Left kidney (tissue), 2 donors: ENCODE data around the gene CXorf58. TPM values are rescaled to one million over a fixed set of nuclear protein-coding genes. Genes with fewer than 3 reads are reported as not detected.

Experiments
- DNase-seq: peaks from one replicate; pipeline ENCODE4 v3.0.0-alpha.2; 2013
- polyA plus RNA-seq: library from polyadenylated mRNA; unstranded; fragments of 120-200 nt; gene quantifications from one replicate; pipeline ENCODE4 v1.2.1, GENCODE V29; 2013; ENCODE audit not compliant: insufficient read length

Gene CXorf58
- polyA plus RNA-seq, 1 donor = 0.43 TPM

GRCh38 chrX:23900220-23900797 lies 7.5 kb upstream of the CXorf58 start:
- no peak for DNase-seq

- no peak for DNase-seq
These were observed 6.7 kb upstream of the CXorf58 start for GRCh38 chrX:23901060-23901459.

- peak; percentile 68 for DNase-seq
These were observed 6.0 kb upstream of the CXorf58 start for GRCh38 chrX:23901805-23902204.

DNA sequence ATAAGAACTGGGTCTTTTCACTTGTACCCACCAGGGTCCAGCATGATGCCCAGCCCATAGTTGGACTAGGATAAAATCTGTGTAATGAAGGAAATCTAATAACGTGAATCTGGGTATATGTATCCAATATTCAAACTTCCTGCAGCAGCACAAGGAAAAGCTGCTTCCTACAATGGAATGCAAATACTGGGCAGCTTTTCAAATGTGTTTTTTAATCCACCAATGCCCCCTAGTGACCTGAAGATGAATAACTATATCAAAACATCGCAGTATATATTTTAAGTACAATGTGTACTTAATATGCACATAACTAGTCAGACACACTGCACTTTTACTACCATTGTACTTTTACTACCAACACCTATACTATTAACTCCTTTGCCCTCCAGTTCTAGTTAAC lies 5.4 kb upstream of the CXorf58 start:
- peak; percentile 61 for DNase-seq

DNA sequence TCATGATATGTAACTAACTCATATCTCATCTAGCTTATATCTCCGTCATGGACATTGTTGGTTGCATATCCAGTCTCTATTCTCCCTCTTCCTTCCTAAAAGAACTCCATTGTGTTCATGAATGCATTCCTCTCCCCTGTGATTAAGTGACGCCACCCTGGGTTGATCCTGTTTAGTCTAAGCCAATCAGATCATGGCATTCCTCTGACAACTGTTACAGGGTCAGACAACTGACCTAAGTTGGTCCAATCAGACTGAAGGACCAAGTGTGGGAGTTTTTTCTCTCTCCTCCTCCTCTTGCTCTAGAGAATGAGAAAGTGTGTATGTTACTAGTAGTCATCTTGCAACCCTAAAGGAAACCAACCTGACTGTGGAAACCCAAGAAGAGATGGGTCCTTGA lies 3.7 kb upstream of the CXorf58 start:
- no peak for DNase-seq

GRCh38 chrX:23907111-23907497 lies 702 bp upstream of the CXorf58 start:
- DNase-seq = no peak

- no peak for DNase-seq
These were observed 606 bp downstream of the CXorf58 start for GRCh38 chrX:23908219-23909004.

GRCh38 chrX:23911126-23911835 lies 3.5 kb downstream of the CXorf58 start:
- DNase-seq = no peak

GRCh38 chrX:23919148-23919547 lies 11.3 kb downstream of the CXorf58 start:
- no peak for DNase-seq

DNA sequence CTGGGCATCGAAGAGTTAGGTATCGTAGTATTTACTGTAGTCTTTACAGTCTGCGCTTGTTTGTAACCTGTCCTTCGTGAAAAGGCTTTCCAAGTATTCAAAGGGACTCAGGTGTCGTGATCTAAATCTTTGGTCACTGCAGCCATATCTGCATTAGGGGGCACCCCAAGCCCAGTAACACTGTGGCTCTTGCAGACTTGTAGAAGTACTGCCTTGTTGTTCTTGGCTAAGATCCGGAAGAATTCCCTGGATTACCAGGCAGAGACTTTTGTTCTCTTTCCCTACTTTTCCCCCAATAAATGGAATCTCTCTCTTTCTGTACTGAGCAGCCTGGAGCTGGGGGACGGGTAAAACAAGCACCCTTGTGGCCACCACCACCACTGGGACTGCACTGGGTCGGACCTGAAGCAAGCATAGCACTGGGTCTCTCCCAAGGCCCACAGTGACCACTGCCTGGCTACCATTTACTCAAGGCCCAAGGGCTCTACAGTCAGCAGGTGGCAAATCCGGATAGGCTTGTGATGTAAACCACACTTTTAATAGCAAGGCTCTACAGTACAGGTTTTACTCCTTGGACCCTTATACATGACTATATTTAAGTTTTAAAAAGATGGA lies 12.0 kb downstream of the CXorf58 start:
- no peak for DNase-seq

- no peak for DNase-seq
These were observed 18.2 kb downstream of the CXorf58 start for GRCh38 chrX:23926015-23926414.

DNA sequence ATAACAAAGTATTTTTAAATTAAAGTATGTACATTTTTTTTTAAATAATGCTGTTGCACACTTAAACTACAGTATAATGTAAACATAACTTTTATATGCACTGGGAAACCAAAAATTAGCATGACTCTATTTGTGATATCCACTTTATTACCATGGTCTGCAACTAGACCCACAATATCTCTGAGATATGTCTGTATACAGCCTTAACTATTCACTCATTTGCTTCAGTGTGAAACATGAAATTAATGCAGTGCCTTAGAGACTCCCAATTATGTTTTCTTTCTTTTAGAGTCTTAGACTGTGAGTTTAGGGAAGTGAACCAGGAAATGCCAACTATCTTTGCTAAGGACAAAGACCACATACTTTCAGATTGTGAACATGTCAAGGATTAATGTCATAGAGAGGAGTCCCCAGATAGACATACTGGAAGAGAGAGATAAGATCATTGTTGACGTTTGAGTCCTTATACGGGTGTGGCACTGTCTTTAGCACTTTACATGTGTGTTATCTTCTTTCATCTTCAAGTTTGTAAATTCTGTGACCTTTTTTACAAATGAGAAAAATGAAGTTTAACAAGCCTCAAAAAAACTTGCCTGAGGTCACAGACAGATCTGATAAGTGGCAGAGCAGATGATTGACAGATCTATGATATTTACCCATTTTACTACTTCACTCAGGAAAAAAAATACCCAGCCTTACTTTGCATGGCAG lies 23.2 kb downstream of the CXorf58 start:
- no peak for DNase-seq

DNA sequence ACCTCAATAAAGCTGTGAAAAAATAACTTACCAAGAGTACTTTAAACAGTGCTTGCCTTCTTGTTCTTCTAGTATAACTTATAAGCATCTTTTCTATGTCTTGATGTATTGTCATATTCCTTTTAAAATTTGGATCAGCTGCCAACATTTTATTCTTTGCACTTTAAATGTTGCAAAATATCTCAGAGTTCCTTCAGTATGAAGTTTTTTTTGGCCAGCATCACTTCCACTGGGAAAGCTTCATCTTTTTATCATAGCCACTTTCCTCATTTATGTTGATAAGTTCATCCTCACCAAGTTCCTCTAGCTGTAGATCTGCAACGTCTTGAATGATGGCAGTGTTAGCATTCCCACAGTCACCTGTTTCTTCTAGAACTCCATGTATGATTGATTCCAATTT lies 24.2 kb downstream of the CXorf58 start:
- DNase-seq = no peak

DNA sequence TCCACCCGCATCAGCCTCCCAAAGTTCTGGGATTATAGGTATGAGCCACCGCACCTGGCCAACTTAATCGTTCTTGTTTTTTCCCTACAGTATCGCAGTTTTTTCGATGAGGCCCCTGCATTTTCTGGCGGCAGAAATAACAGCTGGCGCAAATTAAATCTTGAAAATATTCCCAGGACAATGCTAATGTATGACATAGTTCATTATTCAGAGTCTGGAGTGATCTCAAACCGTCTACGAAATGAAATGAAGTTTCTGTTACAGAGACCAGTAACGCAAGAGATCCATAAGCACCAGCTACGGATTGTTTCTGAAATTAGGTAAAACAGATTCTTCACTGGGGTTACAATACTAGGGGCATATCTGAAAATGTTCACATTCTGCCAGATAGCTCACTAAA lies 27.3 kb downstream of the CXorf58 start:
- no peak for DNase-seq

DNA sequence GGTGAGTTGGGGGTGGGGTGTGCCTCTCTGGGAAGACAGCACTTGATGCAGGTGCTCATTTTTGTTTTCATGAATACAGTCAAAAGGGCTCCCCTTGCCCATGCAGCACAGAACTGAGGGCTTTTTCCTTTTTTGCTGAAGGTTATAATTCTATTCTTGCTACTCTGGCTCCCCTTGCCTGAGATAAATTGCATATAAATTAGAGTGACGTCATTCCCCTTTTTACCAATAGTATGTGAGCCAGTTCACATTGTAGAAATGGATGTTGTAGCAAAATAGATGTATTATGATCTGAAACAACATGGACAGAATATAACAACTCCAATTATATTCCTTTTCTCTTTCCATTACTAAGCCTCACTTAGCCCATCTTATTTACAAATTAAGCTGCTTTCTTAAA lies 28.4 kb downstream of the CXorf58 start:
- no peak for DNase-seq

GRCh38 chrX:23937100-23937499 lies 29.3 kb downstream of the CXorf58 start:
- DNase-seq = no peak

DNA sequence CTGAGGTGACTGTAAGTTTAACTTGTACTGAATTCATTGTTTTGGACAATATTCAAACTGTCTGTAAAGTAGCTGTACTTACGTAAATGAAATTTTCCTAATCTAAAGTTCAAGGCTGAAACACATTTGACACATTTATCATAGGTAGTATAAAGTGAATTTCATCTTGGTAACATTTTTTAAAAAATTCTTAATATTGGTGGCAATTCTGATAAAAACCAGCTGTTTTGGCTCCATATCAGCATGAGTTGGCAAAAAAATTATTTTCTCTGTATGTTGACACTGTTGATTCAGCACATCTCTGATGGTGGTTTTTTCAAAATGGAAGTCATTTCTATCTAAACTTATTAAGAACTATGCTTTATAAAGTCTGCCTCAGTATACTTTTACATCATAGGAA lies 30.9 kb downstream of the CXorf58 start:
- DNase-seq = no peak

- DNase-seq = no peak
These were observed 31.4 kb downstream of the CXorf58 start for GRCh38 chrX:23939203-23939602.

DNA sequence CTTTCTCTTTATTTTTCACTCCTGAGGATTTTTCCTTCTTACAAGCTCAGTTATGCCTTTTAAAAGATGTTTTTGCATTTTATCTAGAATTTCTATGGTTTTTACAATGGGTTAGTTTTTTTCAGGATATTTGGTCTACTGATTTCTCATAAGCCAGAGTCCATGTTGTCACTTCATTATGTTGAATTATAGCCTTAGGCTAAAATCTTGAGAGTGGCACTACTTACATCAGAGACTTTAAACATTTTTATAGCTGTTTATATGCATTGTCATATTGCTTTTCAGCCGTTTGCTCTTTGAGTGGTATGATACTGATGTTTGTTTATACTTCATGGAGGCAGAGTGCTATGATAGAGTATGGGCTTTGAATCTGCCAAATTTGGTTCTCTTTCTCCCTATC lies 36.4 kb downstream of the CXorf58 start:
- no peak for DNase-seq

DNA sequence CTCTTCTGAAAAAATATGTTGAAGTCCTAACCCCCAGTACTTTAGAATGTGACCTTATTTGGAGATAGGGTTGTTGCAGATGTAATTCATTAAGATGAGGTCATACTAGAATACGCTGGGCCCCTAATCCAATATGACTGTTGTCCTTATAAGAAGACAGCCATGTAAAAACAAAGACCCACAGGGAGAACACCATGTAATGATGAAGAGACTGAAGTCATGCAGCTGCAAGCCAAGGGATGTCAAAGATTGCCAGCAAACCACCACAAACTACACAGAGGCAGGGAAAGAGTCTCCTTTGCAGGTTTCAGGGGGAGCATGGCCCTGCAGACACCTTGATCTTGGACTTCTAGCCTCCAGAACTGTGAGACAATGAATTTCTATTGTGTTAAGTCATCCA lies 37.4 kb downstream of the CXorf58 start:
- DNase-seq = no peak

DNA sequence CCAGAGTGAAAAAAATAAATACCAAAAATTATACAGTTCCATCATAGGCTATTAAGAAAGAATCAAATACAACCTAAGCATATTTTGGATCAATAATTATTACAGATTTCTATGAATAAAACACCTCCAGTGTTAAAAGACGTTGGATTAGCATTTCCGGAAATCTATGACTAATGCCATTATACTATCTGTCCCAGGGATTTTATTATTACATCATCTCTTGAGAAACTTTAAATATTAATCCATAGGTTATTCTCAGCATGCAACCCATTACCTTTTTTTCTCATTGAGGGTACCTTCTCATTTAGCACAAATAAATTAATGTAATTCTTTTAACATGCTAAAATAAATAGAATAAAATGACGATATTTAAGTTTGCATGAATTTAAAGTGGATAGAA lies 44.6 kb downstream of the CXorf58 start:
- no peak for DNase-seq
